ENCODE data around the gene NPAS3. TPM values are rescaled to one million over a fixed set of nuclear protein-coding genes. Genes with fewer than 3 reads are reported as not detected.

Gene NPAS3
- total RNA-seq, 2 donors from 2014 or later: 1.1 to 1.8 TPM

GRCh38 chr14:33676135-33676566 lies 737.5 kb downstream of the NPAS3 start:
- intact Hi-C loops (cut with DNase I): no loop called here
- H3K36me3 ChIP-seq: no peaks in the 10 kb centered on the region
- WGBS: 40% methylated on average over 6 of the region's 7 CpGs

GRCh38 chr14:33676891-33677290 lies 738.2 kb downstream of the NPAS3 start:
- WGBS: 87% methylated on average over 5 of the region's 5 CpGs
- H3K4me3 ChIP-seq: no peak overlapping the region
- no peak for DNase-seq (ENCODE audit: low spot score)
- H3K27ac ChIP-seq: no peak overlapping the region
- no peak for TF ChIP-seq CTCF (IDR thresholded peaks at IDR 0.05)
- TF ChIP-seq POLR2A (IDR thresholded peaks at IDR 0.05): no peak
- no peak for TF ChIP-seq POLR2AphosphoS5 (IDR thresholded peaks at IDR 0.05)
- no peaks in the 10 kb centered on the region for H3K27me3 ChIP-seq (replicated peaks; ENCODE audit: insufficient read depth)
- H3K4me1 ChIP-seq (replicated peaks): no peaks in the 10 kb centered on the region
- intact Hi-C loops (cut with DNase I): no loop called here
- H3K9me3 ChIP-seq: no peaks in the 10 kb centered on the region
- no peaks in the 10 kb centered on the region for H3K36me3 ChIP-seq

More at GRCh38 chr14:33676135-33676566, 737.5 kb downstream of the NPAS3 start:
- H3K4me1 ChIP-seq (replicated peaks): no peaks in the 10 kb centered on the region
- TF ChIP-seq POLR2AphosphoS5 (IDR thresholded peaks at IDR 0.05): no peak
- TF ChIP-seq CTCF (IDR thresholded peaks at IDR 0.05): peak in 1 of 4 experiments; percentile 40
- no peak for TF ChIP-seq POLR2A (IDR thresholded peaks at IDR 0.05)
- no peaks in the 10 kb centered on the region for H3K9me3 ChIP-seq
- no peak overlapping the region for H3K27ac ChIP-seq
- H3K27me3 ChIP-seq (replicated peaks; ENCODE audit: insufficient read depth): no peaks in the 10 kb centered on the region
- peak; percentile 23 for DNase-seq (ENCODE audit: low spot score)
- no peak overlapping the region for H3K4me3 ChIP-seq

DNA sequence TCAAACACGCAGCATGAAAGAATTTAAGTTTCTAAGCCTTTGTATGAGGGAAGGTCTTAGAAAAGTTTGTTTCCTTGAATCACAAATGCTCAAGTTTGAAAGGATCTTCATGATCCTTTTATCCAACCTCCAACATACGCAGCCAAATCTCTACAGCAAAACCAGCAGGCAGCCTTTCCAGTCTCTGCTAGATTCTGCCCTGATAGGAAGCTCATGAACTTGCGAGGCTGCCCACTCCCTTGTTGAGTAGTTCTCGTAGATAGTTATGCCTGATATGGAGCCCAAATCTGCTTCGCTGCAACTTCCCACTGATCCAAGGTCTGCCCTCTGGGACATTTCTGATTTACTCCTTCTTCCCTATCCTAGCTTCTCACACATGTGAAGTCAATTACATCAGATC lies 739.3 kb downstream of the NPAS3 start:
- TF ChIP-seq POLR2AphosphoS5 (IDR thresholded peaks at IDR 0.05) (no peak), CTCF (IDR thresholded peaks at IDR 0.05) (no peak), POLR2A (IDR thresholded peaks at IDR 0.05) (no peak)
- WGBS: 88% methylated on average over 5 of the region's 5 CpGs
- Histone ChIP-seq H3K27ac (no peak overlapping the region), H3K4me3 (no peak overlapping the region), H3K9me3 (no peaks in the 10 kb centered on the region), H3K4me1 (replicated peaks) (no peaks in the 10 kb centered on the region), H3K27me3 (replicated peaks; ENCODE audit: insufficient read depth) (no peaks in the 10 kb centered on the region), H3K36me3 (no peaks in the 10 kb centered on the region)
- intact Hi-C loops (cut with DNase I): no loop called here
- no peak for DNase-seq (ENCODE audit: low spot score)

GRCh38 chr14:33679025-33679424 lies 740.3 kb downstream of the NPAS3 start:
- intact Hi-C loops (cut with DNase I): no loop called here
- H3K27ac ChIP-seq: no peak overlapping the region

More at GRCh38 chr14:33679025-33679424, 740.3 kb downstream of the NPAS3 start:
- TF ChIP-seq POLR2AphosphoS5 (IDR thresholded peaks at IDR 0.05) (no peak), CTCF (IDR thresholded peaks at IDR 0.05) (no peak), POLR2A (IDR thresholded peaks at IDR 0.05) (no peak)
- Histone ChIP-seq H3K4me3 (no peak overlapping the region), H3K4me1 (replicated peaks) (no peaks in the 10 kb centered on the region), H3K36me3 (no peaks in the 10 kb centered on the region), H3K27me3 (replicated peaks; ENCODE audit: insufficient read depth) (no peaks in the 10 kb centered on the region), H3K9me3 (no peaks in the 10 kb centered on the region)
- DNase-seq (ENCODE audit: low spot score): no peak
- WGBS: 86% methylated on average over 2 of the region's 2 CpGs
